Neural progenitor cell (in vitro differentiated cells): Measurements from ENCODE around the gene RPS6KB2. TPM values are rescaled to one million over a fixed set of nuclear protein-coding genes. Genes with fewer than 3 reads are reported as not detected.

Source experiments
- DNase-seq: peaks from one replicate; pipeline ENCODE4 v3.0.0-alpha.2; 2016; ENCODE audit warnings: low spot score
- H2AFZ ChIP-seq: fragments of 200-600 bp; sonication (generic); replicated peaks from 2 replicates; pipeline ENCODE4 v1.6.1; 2016; ENCODE audit warnings: antibody characterized with exemption
- H3F3A ChIP-seq: fragments of 200-600 bp; sonication (generic); 2 replicates; pipeline ENCODE4 v1.6.1; 2016; ENCODE audit warnings: antibody characterized with exemption, low read depth
- H3K27ac ChIP-seq: fragments of 200-600 bp; sonication (generic); 2 replicates; pipeline ENCODE4 v1.5.1; 2016; ENCODE audit warnings: mild to moderate bottlenecking
- H3K27me3 ChIP-seq: fragments of 200-600 bp; sonication (generic); 2 replicates; pipeline ENCODE4 v1.6.1; 2016; ENCODE audit warnings: mild to moderate bottlenecking, moderate library complexity
- H3K36me3 ChIP-seq: fragments of 200-600 bp; sonication (generic); 2 replicates; pipeline ENCODE4 v1.5.1; 2016
- H3K4me1 ChIP-seq: fragments of 200-600 bp; sonication (generic); 2 replicates; pipeline ENCODE4 v1.6.1; 2016; ENCODE audit warnings: mixed run types
- H3K4me2 ChIP-seq: fragments of 200-600 bp; sonication (generic); 2 replicates; pipeline ENCODE4 v1.6.1; 2016
- H3K4me3 ChIP-seq: fragments of 200-600 bp; sonication (generic); 2 replicates; pipeline ENCODE4 v1.5.1; 2016
- H3K79me2 ChIP-seq: fragments of 200-600 bp; sonication (generic); 2 replicates; pipeline ENCODE4 v1.6.1; 2016; ENCODE audit warnings: low read depth
- H3K9ac ChIP-seq: fragments of 200-600 bp; sonication (generic); 2 replicates; pipeline ENCODE4 v1.6.1; 2016
- H3K9me3 ChIP-seq: fragments of 200-600 bp; sonication (generic); 2 replicates; pipeline ENCODE4 v1.5.1; 2016; ENCODE audit warnings: low read depth
- H4K20me1 ChIP-seq: fragments of 200-600 bp; sonication (generic); 2 replicates; pipeline ENCODE4 v1.6.1; 2016; ENCODE audit warnings: low read depth
- H3K27ac Mint-ChIP-seq: 3 replicates; pipeline ENCODE4 v1.8.0; 2021; ENCODE audit warnings: mixed read lengths
- H3K27me3 Mint-ChIP-seq: 2 replicates; pipeline ENCODE4 v1.8.0; 2022; ENCODE audit warnings: low read depth, mild to moderate bottlenecking, inconsistent platforms, moderate library complexity, mixed read lengths; ENCODE audit not compliant: insufficient read depth
- H3K36me3 Mint-ChIP-seq: 3 replicates; pipeline ENCODE4 v1.8.0; 2021; ENCODE audit warnings: mixed read lengths
- H3K4me1 Mint-ChIP-seq: 3 replicates; pipeline ENCODE4 v1.8.0; 2021; ENCODE audit warnings: mixed read lengths
- H3K4me3 Mint-ChIP-seq: 3 replicates; pipeline ENCODE4 v1.8.0; 2021; ENCODE audit warnings: mild to moderate bottlenecking, moderate library complexity, mixed read lengths
- H3K9me3 Mint-ChIP-seq: 3 replicates; pipeline ENCODE4 v1.8.0; 2020; ENCODE audit warnings: mixed read lengths
- EZH2 ChIP-seq: fragments of 200-600 bp; sonication (generic); IDR thresholded peaks from 2 replicates; pipeline ENCODE4 v1.6.1; 2017; ENCODE audit warnings: antibody characterized with exemption, mild to moderate bottlenecking, moderate library complexity
- EZH2phosphoT487 ChIP-seq: fragments of 200-600 bp; sonication (generic); IDR thresholded peaks from 2 replicates; pipeline ENCODE4 v1.6.1; 2017; ENCODE audit warnings: antibody characterized with exemption
- total RNA-seq: library from RNA; depleted of rRNA; stranded (reverse); fragments of >200 nt; gene quantifications from 2 replicates; pipeline ENCODE4 v1.2.3, GENCODE V29; 2015; ENCODE audit warnings: low replicate concordance
- TF ChIP-seq, protein P1 (sequence below): fragments of 200-600 bp; sonication (generic); IDR thresholded peaks from 2 replicates; pipeline ENCODE4 v1.5.1; 2017; ENCODE audit warnings: antibody characterized with exemption, mild to moderate bottlenecking

The RPS6KB2 gene
- total RNA-seq, 1 donor from 2014 or later, result 23.7 TPM

DNA sequence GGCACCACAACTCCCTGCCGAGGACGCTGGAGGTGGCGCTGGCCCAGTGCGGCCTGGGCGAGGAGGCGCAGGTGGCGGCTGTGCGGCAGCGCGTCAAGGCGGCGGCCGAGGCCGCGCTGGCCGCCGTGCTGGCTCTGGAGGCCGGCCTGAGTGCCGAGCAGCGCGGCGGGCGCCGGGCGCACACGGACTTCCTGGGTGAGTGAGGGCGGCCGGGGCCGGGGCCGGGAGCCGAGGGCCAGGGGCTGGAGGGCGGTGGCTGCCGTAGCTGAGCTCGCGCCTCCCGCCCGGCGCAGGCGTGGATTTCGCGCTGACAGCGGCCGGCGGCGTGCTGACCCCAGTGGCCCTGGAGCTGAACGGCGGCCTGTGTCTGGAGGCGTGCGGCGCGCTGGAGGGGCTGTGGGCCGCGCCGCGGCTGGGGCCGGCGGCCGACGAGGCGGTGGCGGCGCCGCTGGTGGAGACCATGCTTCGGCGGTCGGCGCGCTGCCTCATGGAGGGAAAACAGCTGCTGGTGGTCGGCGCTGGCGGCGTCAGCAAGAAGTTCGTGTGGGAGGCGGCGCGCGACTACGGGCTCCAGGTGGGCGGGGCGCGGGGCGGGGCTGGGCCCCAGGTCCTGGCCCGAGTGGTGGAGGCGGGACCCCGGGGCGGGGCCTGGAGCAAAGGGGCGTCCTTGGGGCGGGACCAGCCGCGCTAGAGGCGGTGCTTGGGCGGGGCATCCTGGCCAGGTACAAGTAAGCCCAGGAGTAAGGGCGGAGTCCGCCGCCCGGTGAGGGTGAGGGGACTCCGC, 7.5 kb upstream of the RPS6KB2 start:
- peak overlapping the region; percentile 81 for H3K4me3 Mint-ChIP-seq

DNA sequence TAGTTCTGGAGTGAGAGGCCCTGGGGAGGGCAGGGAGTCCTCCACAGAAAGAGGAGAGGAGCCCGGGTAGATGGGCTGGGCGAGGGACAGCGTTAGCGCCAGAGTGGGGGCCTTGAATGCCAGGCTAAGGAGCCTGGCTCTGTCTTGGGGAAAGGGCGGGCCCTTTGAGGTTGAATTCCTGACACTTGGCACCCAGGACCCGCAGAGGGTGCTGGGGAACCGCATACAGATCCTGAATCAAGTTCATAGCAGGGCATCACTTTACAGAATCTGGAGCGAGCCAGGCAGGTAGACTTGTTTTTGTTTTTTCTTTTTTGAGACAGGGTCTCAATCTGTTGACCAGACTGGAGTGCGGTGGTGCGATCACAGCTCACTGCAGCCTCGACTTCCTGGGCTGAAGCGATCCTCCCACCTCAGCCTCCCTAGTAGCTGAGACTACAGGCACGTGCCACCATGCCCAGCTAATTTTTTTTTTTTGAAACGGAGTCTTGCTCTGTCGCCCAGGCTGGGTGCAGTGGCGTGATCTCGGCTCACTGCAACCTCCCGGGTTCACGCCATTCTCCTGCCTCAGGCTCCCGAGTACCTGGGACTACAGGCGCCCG, 6.8 kb upstream of the RPS6KB2 start:
- TF ChIP-seq, protein P1, sequence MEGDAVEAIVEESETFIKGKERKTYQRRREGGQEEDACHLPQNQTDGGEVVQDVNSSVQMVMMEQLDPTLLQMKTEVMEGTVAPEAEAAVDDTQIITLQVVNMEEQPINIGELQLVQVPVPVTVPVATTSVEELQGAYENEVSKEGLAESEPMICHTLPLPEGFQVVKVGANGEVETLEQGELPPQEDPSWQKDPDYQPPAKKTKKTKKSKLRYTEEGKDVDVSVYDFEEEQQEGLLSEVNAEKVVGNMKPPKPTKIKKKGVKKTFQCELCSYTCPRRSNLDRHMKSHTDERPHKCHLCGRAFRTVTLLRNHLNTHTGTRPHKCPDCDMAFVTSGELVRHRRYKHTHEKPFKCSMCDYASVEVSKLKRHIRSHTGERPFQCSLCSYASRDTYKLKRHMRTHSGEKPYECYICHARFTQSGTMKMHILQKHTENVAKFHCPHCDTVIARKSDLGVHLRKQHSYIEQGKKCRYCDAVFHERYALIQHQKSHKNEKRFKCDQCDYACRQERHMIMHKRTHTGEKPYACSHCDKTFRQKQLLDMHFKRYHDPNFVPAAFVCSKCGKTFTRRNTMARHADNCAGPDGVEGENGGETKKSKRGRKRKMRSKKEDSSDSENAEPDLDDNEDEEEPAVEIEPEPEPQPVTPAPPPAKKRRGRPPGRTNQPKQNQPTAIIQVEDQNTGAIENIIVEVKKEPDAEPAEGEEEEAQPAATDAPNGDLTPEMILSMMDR, result no peak
- no peak for TF ChIP-seq EZH2
- no peak for TF ChIP-seq EZH2phosphoT487
- DNase-seq, result no peak
- no peaks in the 10 kb centered on the region for H3K79me2 ChIP-seq
- Mint-ChIP-seq H3K9me3 (no peaks in the 10 kb centered on the region), H3K36me3 (no peaks in the 10 kb centered on the region), H3K4me3 (peak overlapping the region; percentile 81), H3K27me3 (peaks cover 18% of the 10 kb centered on the region), H3K27ac (no peak overlapping the region), H3K4me1 (peaks cover 25% of the 10 kb centered on the region)
- peaks cover 28% of the 10 kb centered on the region for H3K27me3 ChIP-seq
- no peak overlapping the region for H3K27ac ChIP-seq
- peaks cover 5% of the 10 kb centered on the region for H3K4me1 ChIP-seq
- H3F3A ChIP-seq, result peaks cover 4% of the 10 kb centered on the region
- no peak overlapping the region for H3K9ac ChIP-seq
- H3K4me3 ChIP-seq, result no peak overlapping the region
- no peaks in the 10 kb centered on the region for H3K9me3 ChIP-seq
- no peak overlapping the region for H2AFZ ChIP-seq
- no peaks in the 10 kb centered on the region for H4K20me1 ChIP-seq
- H3K4me2 ChIP-seq, result no peak overlapping the region
- no peaks in the 10 kb centered on the region for H3K36me3 ChIP-seq

More for the DNA sequence above, 7.5 kb upstream of the RPS6KB2 start:
- H2AFZ ChIP-seq, result peak overlapping the region; percentile 20
- H3K4me3 ChIP-seq, result peak overlapping the region; percentile 50
- no peaks in the 10 kb centered on the region for H3K9me3 ChIP-seq
- H3K4me1 ChIP-seq, result peaks cover 5% of the 10 kb centered on the region
- peaks cover 35% of the 10 kb centered on the region for H3K27me3 ChIP-seq
- H3K79me2 ChIP-seq, result no peaks in the 10 kb centered on the region
- no peak overlapping the region for H3K27ac ChIP-seq
- H3K36me3 ChIP-seq, result no peaks in the 10 kb centered on the region
- H4K20me1 ChIP-seq, result no peaks in the 10 kb centered on the region
- Mint-ChIP-seq H3K27me3 (peaks cover 21% of the 10 kb centered on the region), H3K27ac (no peak overlapping the region), H3K9me3 (no peaks in the 10 kb centered on the region), H3K4me1 (peaks cover 30% of the 10 kb centered on the region), H3K36me3 (no peaks in the 10 kb centered on the region)
- peak; percentile 97 for DNase-seq
- H3F3A ChIP-seq, result peaks cover 11% of the 10 kb centered on the region
- H3K4me2 ChIP-seq, result peak overlapping the region; percentile 86
- TF ChIP-seq EZH2 (no peak), EZH2phosphoT487 (no peak)
- TF ChIP-seq, protein P1, result no peak
- no peak overlapping the region for H3K9ac ChIP-seq

- Histone ChIP-seq H3K27ac (no peak overlapping the region), H3K4me1 (peaks cover 10% of the 10 kb centered on the region), H3K4me3 (no peak overlapping the region), H3K27me3 (peaks cover 25% of the 10 kb centered on the region), H3K9ac (no peak overlapping the region), H3F3A (peaks cover 8% of the 10 kb centered on the region), H3K4me2 (no peak overlapping the region), H2AFZ (no peak overlapping the region), H3K9me3 (no peaks in the 10 kb centered on the region), H3K79me2 (no peaks in the 10 kb centered on the region), H3K36me3 (no peaks in the 10 kb centered on the region), H4K20me1 (no peaks in the 10 kb centered on the region)
- H3K4me3 Mint-ChIP-seq, result peak overlapping the region; percentile 62
- H3K36me3 Mint-ChIP-seq, result no peaks in the 10 kb centered on the region
- H3K9me3 Mint-ChIP-seq, result no peaks in the 10 kb centered on the region
- no peak for DNase-seq
- H3K4me1 Mint-ChIP-seq, result peaks cover 25% of the 10 kb centered on the region
- H3K27ac Mint-ChIP-seq, result peak overlapping the region; percentile 54
- TF ChIP-seq EZH2 (no peak), EZH2phosphoT487 (no peak)
- TF ChIP-seq, protein P1, result no peak
- H3K27me3 Mint-ChIP-seq, result peaks cover 14% of the 10 kb centered on the region
Observed at GRCh38 chr11:67422891-67423290, 5.4 kb upstream of the RPS6KB2 start.
